Thyroid gland (tissue), 4 donors: ENCODE data around the gene CCNJL.

Experiments
- CTCF ChIP-seq, 6 experiments: fragments of 200-600 bp in 3 of 6; fragments of 450-650 bp in 3 of 6; sonication (generic) in 3 of 6; IDR thresholded peaks; one replicate each; pipeline ENCODE4 v1.5.1; 2016 to 2019; ENCODE audit warnings: antibody characterized with exemption in 6 of 6, mild to moderate bottlenecking in 2 of 6, inconsistent platforms in 1 of 6, moderate library complexity in 1 of 6
- POLR2A ChIP-seq, 2 donors: fragments of 450-650 bp; IDR thresholded peaks; one replicate each; pipeline ENCODE4 v1.6.1; 2017; ENCODE audit warnings: antibody characterized with exemption in 2 of 2, mild to moderate bottlenecking in 2 of 2, moderate library complexity in 1 of 2

DNA sequence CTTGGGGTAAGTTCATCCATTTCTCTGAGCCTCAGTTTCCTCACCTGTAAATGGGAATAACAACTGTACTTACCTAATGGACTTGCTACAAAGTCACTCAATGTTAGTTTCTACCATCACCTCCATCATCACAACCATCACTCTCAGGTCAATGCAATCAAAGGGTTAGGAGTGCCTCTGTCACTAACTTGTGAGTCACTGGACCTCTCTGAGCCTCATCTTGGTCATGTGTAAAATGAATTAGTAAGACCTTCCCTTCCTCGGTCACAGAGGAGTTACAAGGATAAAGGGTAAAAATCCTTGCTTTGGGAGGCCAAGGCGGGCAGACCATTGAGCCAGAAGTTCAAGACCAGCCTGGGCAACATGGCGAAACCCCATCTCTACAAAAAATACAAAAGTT, 70.2 kb downstream of the CCNJL start:
- TF ChIP-seq CTCF (IDR thresholded peaks at IDR 0.05) (no peak), POLR2A (IDR thresholded peaks at IDR 0.05) (no peak)
